ENCODE results near the gene SLF1. TPM values are rescaled to one million over a fixed set of nuclear protein-coding genes. Genes with fewer than 3 reads are reported as not detected.

Gene SLF1
- polyA plus RNA-seq, 1 of the 3 experiments (the other 2 are of a cell fraction) = 5.5 TPM

DNA sequence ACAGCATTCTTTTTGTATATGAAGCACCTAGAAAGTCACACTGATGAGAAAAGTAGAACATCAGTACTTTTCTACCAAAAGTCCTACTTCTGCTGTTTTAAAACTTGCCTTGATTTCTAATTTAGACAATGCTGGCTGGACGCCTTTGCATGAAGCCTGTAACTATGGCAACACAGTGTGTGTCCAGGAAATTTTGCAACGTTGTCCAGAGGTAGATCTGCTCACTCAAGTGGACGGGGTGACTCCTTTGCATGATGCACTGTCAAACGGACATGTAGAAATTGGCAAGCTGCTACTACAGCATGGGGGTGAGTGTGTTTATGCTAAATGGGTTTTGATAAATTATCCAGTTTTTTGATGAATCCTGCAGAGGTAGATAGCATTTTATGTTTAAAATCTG is 73.5 kb downstream of the SLF1 start (continued):
- TF ChIP-seq YY1 (IDR thresholded peaks at IDR 0.05; ENCODE audit: low read depth) (no peak), ELF1 (IDR thresholded peaks at IDR 0.05) (no peak), RCOR1 (IDR thresholded peaks at IDR 0.05; ENCODE audit: low read length) (no peak), RAD21 (IDR thresholded peaks at IDR 0.05; ENCODE audit: low read length) (0 out of 2 replicates have a peak, but pooled peaks have one; percentile 4), EZH2phosphoT487 (IDR thresholded peaks at IDR 0.05; ENCODE audit: borderline replicate concordance, low read depth) (no peak), MEF2A (IDR thresholded peaks at IDR 0.05; ENCODE audit: borderline replicate concordance, low read depth) (no peak), FOSL2 (IDR thresholded peaks at IDR 0.05; ENCODE audit: borderline replicate concordance, low read depth) (no peak), GATA2 (CRISPR knock-in tag; IDR thresholded peaks at IDR 0.05) (no peak), NRF1 (IDR thresholded peaks at IDR 0.05; ENCODE audit: low read depth, low read length) (no peak)
- TF ChIP-seq, protein P1, sequence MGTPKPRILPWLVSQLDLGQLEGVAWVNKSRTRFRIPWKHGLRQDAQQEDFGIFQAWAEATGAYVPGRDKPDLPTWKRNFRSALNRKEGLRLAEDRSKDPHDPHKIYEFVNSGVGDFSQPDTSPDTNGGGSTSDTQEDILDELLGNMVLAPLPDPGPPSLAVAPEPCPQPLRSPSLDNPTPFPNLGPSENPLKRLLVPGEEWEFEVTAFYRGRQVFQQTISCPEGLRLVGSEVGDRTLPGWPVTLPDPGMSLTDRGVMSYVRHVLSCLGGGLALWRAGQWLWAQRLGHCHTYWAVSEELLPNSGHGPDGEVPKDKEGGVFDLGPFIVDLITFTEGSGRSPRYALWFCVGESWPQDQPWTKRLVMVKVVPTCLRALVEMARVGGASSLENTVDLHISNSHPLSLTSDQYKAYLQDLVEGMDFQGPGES (IDR thresholded peaks at IDR 0.05; ENCODE audit: low read depth, low read length) = no peak

DNA sequence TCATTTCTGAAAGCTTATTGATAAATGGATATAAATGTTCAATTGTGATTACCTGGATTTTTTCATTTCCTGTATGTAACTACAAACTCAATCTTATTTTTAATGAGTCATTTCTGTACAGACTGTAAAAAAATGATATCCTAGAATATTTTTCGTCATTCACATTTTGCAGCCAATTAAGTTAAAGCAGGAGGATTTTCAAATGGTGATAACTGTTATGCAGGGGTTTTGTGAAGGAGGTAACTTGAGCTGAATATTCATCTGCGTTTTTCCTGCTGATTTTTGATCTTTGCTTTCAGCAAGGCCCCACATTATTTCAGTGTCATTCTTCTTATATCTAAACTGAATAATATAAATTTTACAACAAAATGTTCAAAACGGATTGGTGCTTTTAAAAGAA is 74.1 kb downstream of the SLF1 start:
- Histone ChIP-seq H3F3A (replicated peaks; ENCODE audit: insufficient read depth) (peaks cover 39% of the 10 kb centered on the region), H3K4me1 (ENCODE audit: control insufficient read depth in 1 of 2, insufficient read depth in 2 of 2, low read depth in 1 of 2, low read length in 1 of 2) (peaks cover 9 to 18% of the 10 kb centered on the region in 2 experiments), H3K9me3 (no peaks in the 10 kb centered on the region), H3K4me3 (ENCODE audit: low read depth in 2 of 2, low read length in 1 of 2) (no peak overlapping the region), H3K79me2 (ENCODE audit: insufficient read depth) (no peaks in the 10 kb centered on the region), H3K4me2 (peak overlapping the region; percentile 59), H3K36me3 (replicated peaks in 1 of 2; ENCODE audit: control insufficient read depth in 1 of 2, insufficient read depth in 2 of 2, low read length in 1 of 2) (peaks cover 23 to 31% of the 10 kb centered on the region in 2 experiments), H3K9me2 (no peaks in the 10 kb centered on the region), H3K27ac (ENCODE audit: low read depth in 2 of 2, low read length in 1 of 2) (peak overlapping the region; percentile 50 to 72), H3K27me3 (ENCODE audit: insufficient read depth) (no peaks in the 10 kb centered on the region), H3K9ac (no peak overlapping the region), H2AFZ (ENCODE audit: low read depth) (no peak overlapping the region), H4K20me1 (ENCODE audit: insufficient read depth) (no peaks in the 10 kb centered on the region)
- no peak for TF ChIP-seq TEAD4 (IDR thresholded peaks at IDR 0.05; ENCODE audit: borderline replicate concordance, insufficient read depth)
- TF ChIP-seq NFIC (IDR thresholded peaks at IDR 0.05; ENCODE audit: borderline replicate concordance) = no peak
- TF ChIP-seq, protein P2, sequence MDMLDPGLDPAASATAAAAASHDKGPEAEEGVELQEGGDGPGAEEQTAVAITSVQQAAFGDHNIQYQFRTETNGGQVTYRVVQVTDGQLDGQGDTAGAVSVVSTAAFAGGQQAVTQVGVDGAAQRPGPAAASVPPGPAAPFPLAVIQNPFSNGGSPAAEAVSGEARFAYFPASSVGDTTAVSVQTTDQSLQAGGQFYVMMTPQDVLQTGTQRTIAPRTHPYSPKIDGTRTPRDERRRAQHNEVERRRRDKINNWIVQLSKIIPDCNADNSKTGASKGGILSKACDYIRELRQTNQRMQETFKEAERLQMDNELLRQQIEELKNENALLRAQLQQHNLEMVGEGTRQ (IDR thresholded peaks at IDR 0.05; ENCODE audit: borderline replicate concordance, low read depth, low read length) = no peak
- TF ChIP-seq, protein P3, sequence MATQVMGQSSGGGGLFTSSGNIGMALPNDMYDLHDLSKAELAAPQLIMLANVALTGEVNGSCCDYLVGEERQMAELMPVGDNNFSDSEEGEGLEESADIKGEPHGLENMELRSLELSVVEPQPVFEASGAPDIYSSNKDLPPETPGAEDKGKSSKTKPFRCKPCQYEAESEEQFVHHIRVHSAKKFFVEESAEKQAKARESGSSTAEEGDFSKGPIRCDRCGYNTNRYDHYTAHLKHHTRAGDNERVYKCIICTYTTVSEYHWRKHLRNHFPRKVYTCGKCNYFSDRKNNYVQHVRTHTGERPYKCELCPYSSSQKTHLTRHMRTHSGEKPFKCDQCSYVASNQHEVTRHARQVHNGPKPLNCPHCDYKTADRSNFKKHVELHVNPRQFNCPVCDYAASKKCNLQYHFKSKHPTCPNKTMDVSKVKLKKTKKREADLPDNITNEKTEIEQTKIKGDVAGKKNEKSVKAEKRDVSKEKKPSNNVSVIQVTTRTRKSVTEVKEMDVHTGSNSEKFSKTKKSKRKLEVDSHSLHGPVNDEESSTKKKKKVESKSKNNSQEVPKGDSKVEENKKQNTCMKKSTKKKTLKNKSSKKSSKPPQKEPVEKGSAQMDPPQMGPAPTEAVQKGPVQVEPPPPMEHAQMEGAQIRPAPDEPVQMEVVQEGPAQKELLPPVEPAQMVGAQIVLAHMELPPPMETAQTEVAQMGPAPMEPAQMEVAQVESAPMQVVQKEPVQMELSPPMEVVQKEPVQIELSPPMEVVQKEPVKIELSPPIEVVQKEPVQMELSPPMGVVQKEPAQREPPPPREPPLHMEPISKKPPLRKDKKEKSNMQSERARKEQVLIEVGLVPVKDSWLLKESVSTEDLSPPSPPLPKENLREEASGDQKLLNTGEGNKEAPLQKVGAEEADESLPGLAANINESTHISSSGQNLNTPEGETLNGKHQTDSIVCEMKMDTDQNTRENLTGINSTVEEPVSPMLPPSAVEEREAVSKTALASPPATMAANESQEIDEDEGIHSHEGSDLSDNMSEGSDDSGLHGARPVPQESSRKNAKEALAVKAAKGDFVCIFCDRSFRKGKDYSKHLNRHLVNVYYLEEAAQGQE (IDR thresholded peaks at IDR 0.05; ENCODE audit: low read depth, low read length) = no peak
- TF ChIP-seq, protein P4, sequence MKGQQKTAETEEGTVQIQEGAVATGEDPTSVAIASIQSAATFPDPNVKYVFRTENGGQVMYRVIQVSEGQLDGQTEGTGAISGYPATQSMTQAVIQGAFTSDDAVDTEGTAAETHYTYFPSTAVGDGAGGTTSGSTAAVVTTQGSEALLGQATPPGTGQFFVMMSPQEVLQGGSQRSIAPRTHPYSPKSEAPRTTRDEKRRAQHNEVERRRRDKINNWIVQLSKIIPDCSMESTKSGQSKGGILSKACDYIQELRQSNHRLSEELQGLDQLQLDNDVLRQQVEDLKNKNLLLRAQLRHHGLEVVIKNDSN (IDR thresholded peaks at IDR 0.05; ENCODE audit: borderline replicate concordance, low read depth) = no peak
- TF ChIP-seq TAF1 (IDR thresholded peaks at IDR 0.05; ENCODE audit: borderline replicate concordance, low read depth, low read length) = no peak
- TF ChIP-seq, protein P5, sequence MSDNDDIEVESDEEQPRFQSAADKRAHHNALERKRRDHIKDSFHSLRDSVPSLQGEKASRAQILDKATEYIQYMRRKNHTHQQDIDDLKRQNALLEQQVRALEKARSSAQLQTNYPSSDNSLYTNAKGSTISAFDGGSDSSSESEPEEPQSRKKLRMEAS (IDR thresholded peaks at IDR 0.05; ENCODE audit: low read depth) = no peak
- no peak for TF ChIP-seq EP300 (IDR thresholded peaks at IDR 0.05; ENCODE audit: borderline replicate concordance in 1 of 2, low read depth in 1 of 2, low read length in 1 of 2)
- no peak for TF ChIP-seq POLR2AphosphoS5 (IDR thresholded peaks at IDR 0.05; ENCODE audit: low read depth, low read length)
- no peak for TF ChIP-seq SIN3A (IDR thresholded peaks at IDR 0.05; ENCODE audit: borderline replicate concordance, low read depth, low read length)
- no peak for TF ChIP-seq FOXJ3 (CRISPR knock-in tag; IDR thresholded peaks at IDR 0.05)
- no peak for TF ChIP-seq RFX5 (IDR thresholded peaks at IDR 0.05; ENCODE audit: low read length)
- TF ChIP-seq, protein P1 (IDR thresholded peaks at IDR 0.05; ENCODE audit: low read depth, low read length) = no peak
- TF ChIP-seq GABPA (IDR thresholded peaks at IDR 0.05; ENCODE audit: low read depth) = no peak
- DNase-seq = no peak
- POLR2A ChIA-PET = interaction anchor here (0.6 kb wide), 1 partner anchor 1890 kb away, joined by 5 read pairs; no protein-coding TSS in a partner anchor
- CTCF ChIA-PET = interaction anchor here (0.8 to 3.2 kb wide), 23 partner anchors 10 to 1124 kb away, joined by 3 to 15 read pairs (median 4); partner anchors contain the start of genes KIAA0825 and SLF1
- 39% methylated on average over 3 of the region's 3 CpGs for WGBS (ENCODE audit: low lambda C conversion rate)

All from SK-N-SH (cell line).